ENCODE measurements around the gene UBE2J2. TPM values are rescaled to one million over a fixed set of nuclear protein-coding genes. Genes with fewer than 3 reads are reported as not detected.

Gene UBE2J2
- total RNA-seq, 1 donor from 2014 or later = 71.9 TPM

GRCh38 chr1:1236945-1237873, 36.4 kb downstream of the UBE2J2 start:
- H3K36me3 Mint-ChIP-seq (ENCODE audit: low read depth, unreplicated experiment) = peaks cover 5% of the 10 kb centered on the region
- peaks cover 5% of the 10 kb centered on the region for H3K27me3 Mint-ChIP-seq (ENCODE audit: unreplicated experiment)
- H3K27ac Mint-ChIP-seq (ENCODE audit: unreplicated experiment) = no peak overlapping the region
- no peak overlapping the region for H3K4me3 Mint-ChIP-seq (ENCODE audit: unreplicated experiment)
- TF ChIP-seq CTCF (IDR thresholded peaks at IDR 0.05; ENCODE audit: unreplicated experiment) = no peak
- peaks cover 10% of the 10 kb centered on the region for H3K4me1 Mint-ChIP-seq (ENCODE audit: unreplicated experiment)
- DNase-seq (ENCODE audit: low spot score) = no peak
- H3K9me3 Mint-ChIP-seq (ENCODE audit: unreplicated experiment) = no peaks in the 10 kb centered on the region

DNA sequence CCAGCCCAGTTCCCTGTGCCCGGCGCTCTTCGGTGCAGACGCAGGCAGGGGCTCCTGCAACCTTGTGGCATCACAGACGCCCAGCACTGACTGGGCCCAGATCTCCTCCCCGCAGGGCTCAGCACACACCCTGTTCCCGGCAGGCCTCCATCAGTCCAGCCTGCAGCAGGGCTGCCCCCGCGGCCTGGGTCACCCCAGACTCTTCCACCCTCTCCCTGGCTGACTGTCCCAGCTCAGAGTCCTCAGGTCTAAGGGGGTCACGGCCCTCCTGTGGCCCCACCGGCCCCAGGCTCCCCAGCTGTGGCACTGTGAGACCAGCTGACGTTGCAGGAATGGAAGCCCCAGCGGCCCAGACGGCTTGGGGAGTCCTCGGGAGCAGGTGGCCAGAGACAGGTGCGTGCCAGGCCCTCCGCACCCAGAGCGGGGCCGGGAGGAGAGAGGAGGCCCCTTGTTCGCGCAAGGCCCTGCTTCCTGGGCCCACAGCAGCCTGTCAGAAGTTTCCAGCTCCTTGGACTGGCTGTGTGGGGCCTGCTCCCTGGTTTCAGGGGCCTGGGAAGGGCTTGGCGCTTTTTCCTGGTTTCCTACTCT, 37.4 kb downstream of the UBE2J2 start:
- no peak for DNase-seq (ENCODE audit: low spot score)
- peaks cover 5% of the 10 kb centered on the region for H3K36me3 Mint-ChIP-seq (ENCODE audit: low read depth, unreplicated experiment)
- H3K9me3 Mint-ChIP-seq (ENCODE audit: unreplicated experiment) = no peaks in the 10 kb centered on the region
- no peak for TF ChIP-seq CTCF (IDR thresholded peaks at IDR 0.05; ENCODE audit: unreplicated experiment)
- no peak overlapping the region for H3K27ac Mint-ChIP-seq (ENCODE audit: unreplicated experiment)
- peaks cover 7% of the 10 kb centered on the region for H3K27me3 Mint-ChIP-seq (ENCODE audit: unreplicated experiment)
- peaks cover 10% of the 10 kb centered on the region for H3K4me1 Mint-ChIP-seq (ENCODE audit: unreplicated experiment)
- no peak overlapping the region for H3K4me3 Mint-ChIP-seq (ENCODE audit: unreplicated experiment)

DNA sequence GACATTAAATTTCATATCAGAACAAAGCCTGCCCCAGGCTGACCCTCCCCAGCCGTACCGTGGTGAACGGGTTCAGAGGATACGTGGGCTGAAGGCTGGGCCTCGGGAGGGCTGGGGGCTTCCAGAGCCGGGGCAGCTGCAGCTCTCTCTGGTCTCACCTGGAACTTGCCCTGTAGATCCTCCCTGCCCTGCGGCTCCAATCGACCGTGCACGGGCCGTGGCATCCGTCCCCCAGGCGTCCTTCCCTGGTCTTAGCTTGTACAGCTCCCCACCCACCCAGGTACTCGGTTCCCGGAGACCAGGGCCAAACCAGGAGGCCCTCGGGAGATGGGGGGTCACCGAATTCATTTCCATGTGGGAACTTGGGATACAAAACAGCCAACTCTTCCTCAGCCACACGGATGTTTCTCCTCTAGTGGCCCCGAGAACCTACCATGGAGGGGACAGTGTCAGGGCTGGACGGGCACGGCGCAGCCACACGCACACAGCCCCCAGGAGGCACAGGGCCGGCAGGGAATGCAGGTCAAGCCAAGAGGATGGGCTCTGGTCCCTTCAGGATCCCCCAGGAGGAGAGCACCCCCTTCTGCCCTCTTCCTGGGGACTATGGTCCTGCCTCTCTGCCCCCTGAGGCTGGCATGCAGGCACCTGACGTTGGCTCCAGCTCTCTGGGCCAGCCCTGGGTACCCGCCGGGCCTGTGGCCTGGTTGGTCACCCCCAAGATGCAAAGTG, 38.5 kb downstream of the UBE2J2 start:
- TF ChIP-seq CTCF (IDR thresholded peaks at IDR 0.05; ENCODE audit: unreplicated experiment) = no peak
- Mint-ChIP-seq H3K27me3 (ENCODE audit: unreplicated experiment) (peaks cover 8% of the 10 kb centered on the region), H3K36me3 (ENCODE audit: low read depth, unreplicated experiment) (peaks cover 5% of the 10 kb centered on the region)

GRCh38 chr1:1234180-1234808, 39.4 kb downstream of the UBE2J2 start:
- TF ChIP-seq CTCF (IDR thresholded peaks at IDR 0.05; ENCODE audit: unreplicated experiment) = no peak
- Mint-ChIP-seq H3K36me3 (ENCODE audit: low read depth, unreplicated experiment) (peaks cover 11% of the 10 kb centered on the region), H3K4me1 (ENCODE audit: unreplicated experiment) (peaks cover 22% of the 10 kb centered on the region), H3K27ac (ENCODE audit: unreplicated experiment) (no peak overlapping the region), H3K27me3 (ENCODE audit: unreplicated experiment) (peaks cover 13% of the 10 kb centered on the region), H3K4me3 (ENCODE audit: unreplicated experiment) (peak overlapping the region; percentile 28), H3K9me3 (ENCODE audit: unreplicated experiment) (no peaks in the 10 kb centered on the region)
- no peak for DNase-seq (ENCODE audit: low spot score)

More for the DNA sequence above, 38.5 kb downstream of the UBE2J2 start:
- no peak overlapping the region for H3K27ac Mint-ChIP-seq (ENCODE audit: unreplicated experiment)
- no peak overlapping the region for H3K4me3 Mint-ChIP-seq (ENCODE audit: unreplicated experiment)
- DNase-seq (ENCODE audit: low spot score) = no peak
- peaks cover 17% of the 10 kb centered on the region for H3K4me1 Mint-ChIP-seq (ENCODE audit: unreplicated experiment)
- H3K9me3 Mint-ChIP-seq (ENCODE audit: unreplicated experiment) = no peaks in the 10 kb centered on the region

Data from endothelial cell (in vitro differentiated cells).